H9 (cell line): ENCODE results near the gene RASA3. TPM values are rescaled to one million over a fixed set of nuclear protein-coding genes. Genes with fewer than 3 reads are reported as not detected.

Experiments
- DNase-seq: peaks from one replicate; pipeline ENCODE4 v3.0.0-alpha.2; 2017
- H2AFZ ChIP-seq: one replicate; pipeline ENCODE4 v1.6.1; 2013; ENCODE audit warnings: mild to moderate bottlenecking, low read length, control low read depth, moderate library complexity
- H2AK5ac ChIP-seq: 2 replicates; pipeline ENCODE4 v1.6.1; 2013; ENCODE audit warnings: low read length, control low read depth, mixed read lengths; ENCODE audit not compliant: insufficient read length
- H2BK120ac ChIP-seq: one replicate; pipeline ENCODE4 v1.6.1; 2013; ENCODE audit warnings: low read depth, mild to moderate bottlenecking, low read length, control low read depth, inconsistent platforms; ENCODE audit not compliant: poor library complexity, severe bottlenecking
- H2BK12ac ChIP-seq: 2 replicates; pipeline ENCODE4 v1.6.1; 2013; ENCODE audit warnings: low read length, control low read depth, mixed read lengths, low read depth; ENCODE audit not compliant: insufficient read length
- H2BK15ac ChIP-seq: 2 replicates; pipeline ENCODE4 v1.6.1; 2013; ENCODE audit warnings: low read depth, low read length, control low read depth
- H2BK20ac ChIP-seq: one replicate; pipeline ENCODE4 v1.6.1; 2013; ENCODE audit warnings: low read depth, mild to moderate bottlenecking, low read length, control low read depth, inconsistent platforms; ENCODE audit not compliant: poor library complexity, severe bottlenecking
- H2BK5ac ChIP-seq: 2 replicates; pipeline ENCODE4 v1.6.1; 2013; ENCODE audit warnings: low read length, control low read depth, mixed read lengths; ENCODE audit not compliant: insufficient read length
- H3K14ac ChIP-seq: 2 replicates; pipeline ENCODE4 v1.6.1; 2013; ENCODE audit warnings: low read length, control low read depth; ENCODE audit not compliant: insufficient read depth
- H3K18ac ChIP-seq: 2 replicates; pipeline ENCODE4 v1.6.1; 2013; ENCODE audit warnings: low read depth, mild to moderate bottlenecking, mixed read lengths, low read length, control low read depth; ENCODE audit not compliant: insufficient read length
- H3K23ac ChIP-seq: 2 replicates; pipeline ENCODE4 v1.6.1; 2013; ENCODE audit warnings: low read length, control low read depth, mixed read lengths, low read depth; ENCODE audit not compliant: insufficient read length
- H3K23me2 ChIP-seq: 2 replicates; pipeline ENCODE4 v1.6.1; 2013; ENCODE audit warnings: low read depth, mild to moderate bottlenecking, mixed read lengths, low read length, control low read depth; ENCODE audit not compliant: insufficient read length, poor library complexity, severe bottlenecking
- H3K27ac ChIP-seq: 2 replicates; pipeline ENCODE4 v1.5.1; 2013; ENCODE audit warnings: low read length, control low read depth, mixed read lengths, low read depth; ENCODE audit not compliant: insufficient read length
- H3K27me3 ChIP-seq: 2 replicates; pipeline ENCODE4 v1.6.1; 2013; ENCODE audit warnings: low read length, control low read depth, inconsistent platforms; ENCODE audit not compliant: insufficient read depth
- H3K4ac ChIP-seq: 2 replicates; pipeline ENCODE4 v1.6.1; 2013; ENCODE audit warnings: low read depth, mild to moderate bottlenecking, control low read depth, inconsistent platforms, low read length, moderate library complexity
- H3K4me1 ChIP-seq: 2 replicates; pipeline ENCODE4 v1.6.1; 2013; ENCODE audit warnings: low read length, control low read depth, inconsistent platforms; ENCODE audit not compliant: insufficient read depth
- H3K4me2 ChIP-seq: 2 replicates; pipeline ENCODE4 v1.6.1; 2013; ENCODE audit warnings: low read length, control low read depth, mixed read lengths; ENCODE audit not compliant: insufficient read length, insufficient read depth
- H3K56ac ChIP-seq: 2 replicates; pipeline ENCODE4 v1.6.1; 2013; ENCODE audit warnings: low read depth, mild to moderate bottlenecking, mixed read lengths, low read length, control low read depth; ENCODE audit not compliant: insufficient read length
- H3K79me1 ChIP-seq: 2 replicates; pipeline ENCODE4 v1.6.1; 2013; ENCODE audit warnings: low read depth, mild to moderate bottlenecking, moderate library complexity, low read length, control low read depth, inconsistent platforms; ENCODE audit not compliant: insufficient read depth, poor library complexity, severe bottlenecking
- H3K79me2 ChIP-seq: 2 replicates; pipeline ENCODE4 v1.6.1; 2013; ENCODE audit warnings: low read length, control low read depth, inconsistent platforms; ENCODE audit not compliant: insufficient read depth
- H3K9ac ChIP-seq: 2 replicates; pipeline ENCODE4 v1.6.1; 2013; ENCODE audit warnings: low read length, control low read depth, mixed read lengths; ENCODE audit not compliant: insufficient read length; ENCODE audit errors: extremely low read depth
- H3K9me3 ChIP-seq: one replicate; pipeline ENCODE4 v1.6.1; 2013; ENCODE audit warnings: low read depth, low read length, inconsistent platforms; ENCODE audit not compliant: control insufficient read depth
- H3T11ph ChIP-seq: one replicate; pipeline ENCODE4 v1.6.1; 2013; ENCODE audit warnings: mild to moderate bottlenecking, low read length, control low read depth, inconsistent platforms
- H4K20me1 ChIP-seq: one replicate; pipeline ENCODE4 v1.6.1; 2013; ENCODE audit not compliant: control insufficient read depth, insufficient read length, insufficient read depth
- H4K5ac ChIP-seq: 2 replicates; pipeline ENCODE4 v1.6.1; 2013; ENCODE audit warnings: low read depth, mild to moderate bottlenecking, mixed read lengths, low read length, control low read depth; ENCODE audit not compliant: insufficient read length
- H4K8ac ChIP-seq: replicated peaks from 2 replicates; pipeline ENCODE4 v1.6.1; 2013; ENCODE audit warnings: low read length, control low read depth, mixed read lengths, low read depth; ENCODE audit not compliant: insufficient read length
- H4K91ac ChIP-seq: 2 replicates; pipeline ENCODE4 v1.6.1; 2013; ENCODE audit warnings: low read depth, mild to moderate bottlenecking, moderate library complexity, mixed read lengths, low read length, control low read depth; ENCODE audit not compliant: insufficient read length
- H3K27ac Mint-ChIP-seq, 3 experiments: 2 replicates in 2 of 3; 3 replicates in 1 of 3; pipeline ENCODE4 v1.8.0; 2020 to 2021; ENCODE audit warnings: mixed read lengths in 3 of 3, mild to moderate bottlenecking in 1 of 3, moderate library complexity in 1 of 3
- H3K27me3 Mint-ChIP-seq: 2 replicates; pipeline ENCODE4 v1.8.0; 2021; ENCODE audit warnings: low read depth, mild to moderate bottlenecking, moderate library complexity, mixed read lengths
- H3K36me3 Mint-ChIP-seq, 3 experiments: 2 replicates in 2 of 3; 3 replicates in 1 of 3; pipeline ENCODE4 v1.8.0; 2020 to 2021; ENCODE audit warnings: low read depth in 3 of 3, mixed read lengths in 3 of 3; ENCODE audit not compliant: insufficient read depth in 1 of 3
- H3K4me1 Mint-ChIP-seq, 2 experiments: 2 replicates each; pipeline ENCODE4 v1.8.0; 2020; ENCODE audit warnings: mixed read lengths in 2 of 2
- H3K4me3 Mint-ChIP-seq, 2 experiments: 2 replicates in 1 of 2; 3 replicates in 1 of 2; pipeline ENCODE4 v1.8.0; 2020 to 2021; ENCODE audit warnings: mild to moderate bottlenecking in 2 of 2, mixed read lengths in 2 of 2, moderate library complexity in 1 of 2
- H3K9me3 Mint-ChIP-seq, 2 experiments: 2 replicates in 1 of 2; 3 replicates in 1 of 2; pipeline ENCODE4 v1.8.0; 2020; ENCODE audit warnings: mild to moderate bottlenecking in 2 of 2, mixed read lengths in 2 of 2, moderate library complexity in 1 of 2
- WGBS: extraction: QIAGEN DNeasy Blood & Tissue Kit; methylation state at CpG from one replicate; pipeline ENCODE4 v1.1.7; 2013; ENCODE audit warnings: missing lambda C conversion rate, low lambda C conversion rate, mixed read lengths; ENCODE audit not compliant: insufficient read length; ENCODE audit errors: extremely low coverage; 5-methylcytosine and 5-hydroxymethylcytosine counted together
- total RNA-seq: library from RNA; stranded (reverse); gene quantifications from 2 replicates; pipeline ENCODE4 v1.2.1, GENCODE V29; 2021
- TF ChIP-seq, protein P1 (sequence below): fragments of 200-600 bp; sonication (generic); conservative IDR thresholded peaks from 3 replicates; pipeline ENCODE4 v1.8.0; 2021; ENCODE audit warnings: antibody characterized with exemption, mild to moderate bottlenecking

Gene RASA3
- total RNA-seq, 1 experiment from 2014 or later = 12.3 TPM

DNA sequence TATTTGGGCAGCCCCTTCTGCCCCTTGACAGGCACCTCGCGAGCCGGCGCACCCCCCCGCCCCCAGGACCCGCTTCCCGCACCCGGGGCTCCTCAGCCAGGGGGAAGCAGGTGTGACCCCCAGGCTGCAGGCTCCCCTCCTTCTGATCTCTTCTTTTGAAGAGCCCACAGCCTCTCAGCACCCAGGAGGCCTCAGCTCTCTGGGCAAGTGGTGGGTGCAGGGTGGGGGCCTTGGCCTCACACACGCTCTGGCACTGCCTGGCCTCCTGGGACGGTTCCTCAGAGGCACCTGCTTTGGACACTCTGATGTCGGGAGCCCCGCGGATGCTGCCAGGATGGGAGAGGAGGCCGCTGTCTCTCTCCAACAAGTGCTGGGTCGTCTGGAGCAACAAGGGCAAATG, 157.0 kb downstream of the RASA3 start:
- Mint-ChIP-seq H3K36me3 (peaks cover 9 to 12% (median 9%) of the 10 kb centered on the region in 3 experiments; a peak in 6 of 7 replicates), H3K9me3 (no peaks in the 10 kb centered on the region), H3K27me3 (no peaks in the 10 kb centered on the region; the same call in 1 of the 2 replicates), H3K27ac (no peak overlapping the region), H3K4me1 (peaks cover 4 to 13% of the 10 kb centered on the region in 2 experiments; a peak in 3 of 4 replicates), H3K4me3 (no peak overlapping the region)
- Histone ChIP-seq H2BK12ac (no peak overlapping the region), H3K27me3 (no peaks in the 10 kb centered on the region), H3K14ac (no peak overlapping the region), H3K9ac (no peak overlapping the region), H2BK120ac (no peak overlapping the region), H2AFZ (no peak overlapping the region), H2BK5ac (no peak overlapping the region), H3K79me2 (no peaks in the 10 kb centered on the region), H2BK15ac (no peak overlapping the region), H4K20me1 (peaks cover 11% of the 10 kb centered on the region), H4K91ac (no peak overlapping the region), H2AK5ac (no peak overlapping the region), H2BK20ac (no peak overlapping the region), H3K4me2 (no peak overlapping the region), H3K27ac (no peak overlapping the region), H3K4ac (no peak overlapping the region), H3T11ph (no peak overlapping the region), H3K9me3 (no peaks in the 10 kb centered on the region), H4K8ac (no peak overlapping the region), H3K4me1 (no peaks in the 10 kb centered on the region), H4K5ac (no peak overlapping the region), H3K79me1 (no peaks in the 10 kb centered on the region), H3K23me2 (no peaks in the 10 kb centered on the region), H3K23ac (no peak overlapping the region), H3K18ac (no peak overlapping the region), H3K56ac (no peak overlapping the region)
- no peak for DNase-seq
- no CpG with 5 or more reads among the region's 15 CpGs for WGBS
- TF ChIP-seq, protein P1, sequence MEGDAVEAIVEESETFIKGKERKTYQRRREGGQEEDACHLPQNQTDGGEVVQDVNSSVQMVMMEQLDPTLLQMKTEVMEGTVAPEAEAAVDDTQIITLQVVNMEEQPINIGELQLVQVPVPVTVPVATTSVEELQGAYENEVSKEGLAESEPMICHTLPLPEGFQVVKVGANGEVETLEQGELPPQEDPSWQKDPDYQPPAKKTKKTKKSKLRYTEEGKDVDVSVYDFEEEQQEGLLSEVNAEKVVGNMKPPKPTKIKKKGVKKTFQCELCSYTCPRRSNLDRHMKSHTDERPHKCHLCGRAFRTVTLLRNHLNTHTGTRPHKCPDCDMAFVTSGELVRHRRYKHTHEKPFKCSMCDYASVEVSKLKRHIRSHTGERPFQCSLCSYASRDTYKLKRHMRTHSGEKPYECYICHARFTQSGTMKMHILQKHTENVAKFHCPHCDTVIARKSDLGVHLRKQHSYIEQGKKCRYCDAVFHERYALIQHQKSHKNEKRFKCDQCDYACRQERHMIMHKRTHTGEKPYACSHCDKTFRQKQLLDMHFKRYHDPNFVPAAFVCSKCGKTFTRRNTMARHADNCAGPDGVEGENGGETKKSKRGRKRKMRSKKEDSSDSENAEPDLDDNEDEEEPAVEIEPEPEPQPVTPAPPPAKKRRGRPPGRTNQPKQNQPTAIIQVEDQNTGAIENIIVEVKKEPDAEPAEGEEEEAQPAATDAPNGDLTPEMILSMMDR = no peak
